C4-2B (cell line): ENCODE measurements around the gene ZNHIT1.
"Not testable (repeated sequence)": the region's sequence is repeated elsewhere in the genome, so short reads cannot be mapped to it uniquely, and the experiment has no call there.

Source experiments
- ZFX ChIP-seq: fragments of 450-650 bp; IDR thresholded peaks from 2 replicates; pipeline ENCODE4 v1.6.1; 2017
- TF ChIP-seq, protein P1 (sequence below): fragments of 450-650 bp; conservative IDR thresholded peaks from 2 replicates; pipeline ENCODE4 v1.5.1; 2017; ENCODE audit warnings: mild to moderate bottlenecking

DNA sequence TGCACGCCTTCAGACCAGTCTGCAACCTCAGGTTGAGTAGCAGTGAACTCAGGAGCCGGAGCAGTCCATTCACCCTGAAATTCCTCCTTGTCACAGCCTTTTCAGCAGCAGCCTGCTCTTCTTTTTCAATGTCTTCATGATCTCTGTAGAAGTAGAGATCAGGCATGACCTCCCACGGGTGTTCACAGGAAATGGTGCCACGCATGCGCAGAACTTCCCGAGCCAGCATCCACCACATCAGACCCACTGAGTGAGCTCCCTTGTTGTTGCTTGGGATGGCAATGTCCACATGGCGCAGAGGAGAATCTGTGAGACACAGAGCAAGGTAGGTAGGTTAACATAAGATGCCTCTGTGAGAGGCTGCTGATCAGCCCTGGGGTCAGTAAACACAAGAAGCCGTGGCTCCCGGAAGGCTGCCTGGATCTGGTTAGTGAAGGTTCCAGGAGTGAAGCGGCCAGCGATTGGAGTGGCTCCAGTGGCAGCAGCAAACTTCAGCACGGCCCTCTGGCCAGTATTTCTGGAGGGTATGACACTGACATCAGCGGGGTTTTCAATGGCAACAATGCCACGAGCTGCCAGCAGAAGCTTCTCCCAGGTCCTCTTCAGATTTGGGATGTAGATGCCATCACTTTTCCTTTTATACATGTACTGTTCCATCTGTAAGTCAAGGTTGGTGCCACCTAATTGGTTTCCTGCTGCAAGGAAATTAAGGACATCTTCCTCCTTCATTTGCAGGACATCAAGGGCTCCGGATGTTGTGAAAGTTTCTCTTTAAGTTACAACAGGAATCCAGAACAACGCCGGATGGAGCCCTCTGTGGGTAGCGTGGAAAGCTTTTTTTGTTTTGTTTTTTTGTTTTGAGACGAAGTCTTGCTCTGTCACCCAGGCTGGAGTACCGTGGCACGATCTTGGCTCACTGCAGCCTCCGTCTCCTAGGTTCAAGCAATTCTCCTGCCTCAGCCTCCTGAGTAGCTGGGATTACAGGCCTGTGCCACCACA is 13.9 kb upstream of the ZNHIT1 start:
- not testable (repeated sequence) for TF ChIP-seq ZFX
- TF ChIP-seq, protein P1, sequence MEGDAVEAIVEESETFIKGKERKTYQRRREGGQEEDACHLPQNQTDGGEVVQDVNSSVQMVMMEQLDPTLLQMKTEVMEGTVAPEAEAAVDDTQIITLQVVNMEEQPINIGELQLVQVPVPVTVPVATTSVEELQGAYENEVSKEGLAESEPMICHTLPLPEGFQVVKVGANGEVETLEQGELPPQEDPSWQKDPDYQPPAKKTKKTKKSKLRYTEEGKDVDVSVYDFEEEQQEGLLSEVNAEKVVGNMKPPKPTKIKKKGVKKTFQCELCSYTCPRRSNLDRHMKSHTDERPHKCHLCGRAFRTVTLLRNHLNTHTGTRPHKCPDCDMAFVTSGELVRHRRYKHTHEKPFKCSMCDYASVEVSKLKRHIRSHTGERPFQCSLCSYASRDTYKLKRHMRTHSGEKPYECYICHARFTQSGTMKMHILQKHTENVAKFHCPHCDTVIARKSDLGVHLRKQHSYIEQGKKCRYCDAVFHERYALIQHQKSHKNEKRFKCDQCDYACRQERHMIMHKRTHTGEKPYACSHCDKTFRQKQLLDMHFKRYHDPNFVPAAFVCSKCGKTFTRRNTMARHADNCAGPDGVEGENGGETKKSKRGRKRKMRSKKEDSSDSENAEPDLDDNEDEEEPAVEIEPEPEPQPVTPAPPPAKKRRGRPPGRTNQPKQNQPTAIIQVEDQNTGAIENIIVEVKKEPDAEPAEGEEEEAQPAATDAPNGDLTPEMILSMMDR: not testable (repeated sequence)
